ENCODE measurements around the gene SLC26A2.
A peak's percentile ranks its signal among the peaks of the same experiment; 100 is the strongest.

Gene SLC26A2

DNA sequence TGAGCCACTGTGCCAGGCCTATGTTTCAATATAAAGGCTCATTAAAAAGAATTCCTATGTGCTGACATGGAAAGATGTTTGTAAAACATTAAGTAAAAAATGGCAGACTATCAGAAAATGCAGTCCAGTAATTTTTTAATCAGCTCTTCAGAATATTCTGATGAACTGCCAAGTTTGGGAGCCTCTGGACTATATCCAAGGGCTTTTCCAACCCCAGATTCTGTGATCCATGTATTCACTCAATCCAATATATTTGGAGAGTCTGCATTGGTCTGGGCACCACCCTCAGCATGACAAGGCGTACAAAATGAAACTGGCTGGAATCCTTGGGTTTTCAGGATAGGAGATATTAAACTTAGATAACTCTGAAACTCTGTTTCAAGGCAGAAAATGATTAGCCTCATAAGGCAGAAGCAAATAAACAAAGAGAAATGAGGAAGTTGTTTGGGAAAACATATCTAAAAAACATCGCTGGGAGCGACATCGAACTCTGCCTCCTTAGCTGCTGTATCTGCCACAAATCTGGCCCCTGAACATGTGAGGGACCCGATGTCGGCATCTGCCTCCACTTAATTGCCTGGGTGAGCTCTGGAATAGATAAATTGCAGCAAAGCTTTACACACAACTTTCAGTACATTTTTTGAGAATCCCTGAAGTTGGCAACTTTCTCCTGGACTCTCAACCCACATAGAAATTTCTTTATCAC lies 30.4 kb upstream of the SLC26A2 start:
- TF ChIP-seq, protein P1, sequence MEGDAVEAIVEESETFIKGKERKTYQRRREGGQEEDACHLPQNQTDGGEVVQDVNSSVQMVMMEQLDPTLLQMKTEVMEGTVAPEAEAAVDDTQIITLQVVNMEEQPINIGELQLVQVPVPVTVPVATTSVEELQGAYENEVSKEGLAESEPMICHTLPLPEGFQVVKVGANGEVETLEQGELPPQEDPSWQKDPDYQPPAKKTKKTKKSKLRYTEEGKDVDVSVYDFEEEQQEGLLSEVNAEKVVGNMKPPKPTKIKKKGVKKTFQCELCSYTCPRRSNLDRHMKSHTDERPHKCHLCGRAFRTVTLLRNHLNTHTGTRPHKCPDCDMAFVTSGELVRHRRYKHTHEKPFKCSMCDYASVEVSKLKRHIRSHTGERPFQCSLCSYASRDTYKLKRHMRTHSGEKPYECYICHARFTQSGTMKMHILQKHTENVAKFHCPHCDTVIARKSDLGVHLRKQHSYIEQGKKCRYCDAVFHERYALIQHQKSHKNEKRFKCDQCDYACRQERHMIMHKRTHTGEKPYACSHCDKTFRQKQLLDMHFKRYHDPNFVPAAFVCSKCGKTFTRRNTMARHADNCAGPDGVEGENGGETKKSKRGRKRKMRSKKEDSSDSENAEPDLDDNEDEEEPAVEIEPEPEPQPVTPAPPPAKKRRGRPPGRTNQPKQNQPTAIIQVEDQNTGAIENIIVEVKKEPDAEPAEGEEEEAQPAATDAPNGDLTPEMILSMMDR (IDR thresholded peaks at IDR 0.05; ENCODE audit: low read depth, low read length, missing control alignments): no peak
- no peaks in the 10 kb centered on the region for H3K27me3 ChIP-seq (replicated peaks)
- no peak overlapping the region for H3K4me3 ChIP-seq (ENCODE audit: low read depth, low read length)
- no peak for DNase-seq
- H3K36me3 ChIP-seq (replicated peaks): no peaks in the 10 kb centered on the region
- in situ Hi-C loops (cut with HindIII; ENCODE audit: low pct_ligation_motif_present, low sequenced_read_pairs): no loop called here
- no peak overlapping the region for H3K27ac ChIP-seq

- TF ChIP-seq, protein P1 (IDR thresholded peaks at IDR 0.05; ENCODE audit: low read depth, low read length, missing control alignments): no peak
- H3K27me3 ChIP-seq (replicated peaks): no peaks in the 10 kb centered on the region
- no peak for DNase-seq
- H3K36me3 ChIP-seq (replicated peaks): no peaks in the 10 kb centered on the region
- H3K27ac ChIP-seq: no peak overlapping the region
- in situ Hi-C loops (cut with HindIII; ENCODE audit: low pct_ligation_motif_present, low sequenced_read_pairs): no loop called here
- no peak overlapping the region for H3K4me3 ChIP-seq (ENCODE audit: low read depth, low read length)
These were observed 29.6 kb upstream of the SLC26A2 start for GRCh38 chr5:149930749-149931574.

DNA sequence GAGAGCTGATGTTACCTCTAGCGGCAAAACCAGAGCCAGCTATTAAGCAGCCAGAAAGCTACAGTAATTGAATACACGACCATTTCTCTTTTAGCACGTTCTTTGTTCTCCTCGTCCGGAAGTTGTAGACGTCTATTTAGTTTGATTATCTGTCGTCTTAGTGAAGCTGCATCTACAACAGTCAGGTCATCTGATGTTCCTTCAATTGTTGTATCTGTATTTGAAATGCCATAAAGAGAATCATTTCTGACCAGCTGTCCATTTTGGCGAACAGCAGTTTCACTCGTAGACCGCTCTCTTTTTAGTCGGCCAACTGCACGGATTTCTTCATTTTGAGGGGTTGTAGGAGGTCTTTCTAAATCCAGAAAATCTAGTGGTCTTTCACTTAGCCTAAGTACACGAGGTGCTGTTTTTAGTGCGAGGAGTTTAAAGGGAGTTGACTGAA lies 28.5 kb upstream of the SLC26A2 start:
- in situ Hi-C loops (cut with HindIII; ENCODE audit: low pct_ligation_motif_present, low sequenced_read_pairs): no loop called here
- H3K4me3 ChIP-seq (ENCODE audit: low read depth, low read length): no peak overlapping the region
- TF ChIP-seq, protein P1 (IDR thresholded peaks at IDR 0.05; ENCODE audit: low read depth, low read length, missing control alignments): no peak
- H3K36me3 ChIP-seq (replicated peaks): no peaks in the 10 kb centered on the region
- no peak overlapping the region for H3K27ac ChIP-seq
- no peaks in the 10 kb centered on the region for H3K27me3 ChIP-seq (replicated peaks)
- DNase-seq: no peak

GRCh38 chr5:149932445-149933350 lies 27.9 kb upstream of the SLC26A2 start:
- TF ChIP-seq, protein P1 (IDR thresholded peaks at IDR 0.05; ENCODE audit: low read depth, low read length, missing control alignments): peak; percentile 75
- Histone ChIP-seq H3K4me3 (ENCODE audit: low read depth, low read length) (no peak overlapping the region), H3K36me3 (replicated peaks) (no peaks in the 10 kb centered on the region), H3K27me3 (replicated peaks) (no peaks in the 10 kb centered on the region), H3K27ac (no peak overlapping the region)
- no peak for DNase-seq
- in situ Hi-C loops (cut with HindIII; ENCODE audit: low pct_ligation_motif_present, low sequenced_read_pairs): no loop called here

DNA sequence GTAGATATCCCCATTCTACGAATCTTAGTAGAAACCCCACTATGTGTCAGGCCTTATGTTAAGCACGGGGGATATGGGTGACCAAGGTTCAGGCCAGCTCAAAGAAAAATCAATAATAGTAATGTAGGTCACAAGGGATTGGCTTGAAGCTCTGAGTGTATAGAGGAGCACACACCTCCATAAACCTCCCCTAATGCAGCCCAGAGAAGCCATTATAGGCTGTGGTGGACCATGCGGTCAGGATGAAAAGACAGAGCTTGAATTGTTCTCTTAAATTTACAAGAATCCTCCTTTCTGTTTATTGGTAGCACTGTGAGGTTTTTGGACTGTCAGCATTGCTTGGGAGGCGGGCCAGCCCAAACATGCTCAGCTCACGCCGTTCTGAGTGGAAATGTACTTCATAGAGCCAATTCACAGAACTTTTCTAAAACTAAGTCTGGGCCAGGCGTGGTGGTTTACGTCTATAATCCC lies 25.1 kb upstream of the SLC26A2 start:
- Histone ChIP-seq H3K27me3 (replicated peaks) (no peaks in the 10 kb centered on the region), H3K36me3 (replicated peaks) (no peaks in the 10 kb centered on the region), H3K27ac (no peak overlapping the region), H3K4me3 (ENCODE audit: low read depth, low read length) (no peak overlapping the region)
- no peak for DNase-seq
- in situ Hi-C loops (cut with HindIII; ENCODE audit: low pct_ligation_motif_present, low sequenced_read_pairs): no loop called here
- TF ChIP-seq, protein P1 (IDR thresholded peaks at IDR 0.05; ENCODE audit: low read depth, low read length, missing control alignments): no peak

Measured in brain microvascular endothelial cell (primary cell).